HPDE6-E6E7 (cell line): ENCODE results near the gene P2RX6.
A peak's percentile ranks its signal among the peaks of the same experiment; 100 is the strongest.
"Not testable (repeated sequence)": the region's sequence is repeated elsewhere in the genome, so short reads cannot be mapped to it uniquely, and the experiment has no call there.

ENCODE experiments used
- DNase-seq: peaks from one replicate; pipeline ENCODE4 v3.0.0; 2011; ENCODE audit warnings: missing footprints; ENCODE audit errors: extremely low spot score

P2RX6 gene

DNA sequence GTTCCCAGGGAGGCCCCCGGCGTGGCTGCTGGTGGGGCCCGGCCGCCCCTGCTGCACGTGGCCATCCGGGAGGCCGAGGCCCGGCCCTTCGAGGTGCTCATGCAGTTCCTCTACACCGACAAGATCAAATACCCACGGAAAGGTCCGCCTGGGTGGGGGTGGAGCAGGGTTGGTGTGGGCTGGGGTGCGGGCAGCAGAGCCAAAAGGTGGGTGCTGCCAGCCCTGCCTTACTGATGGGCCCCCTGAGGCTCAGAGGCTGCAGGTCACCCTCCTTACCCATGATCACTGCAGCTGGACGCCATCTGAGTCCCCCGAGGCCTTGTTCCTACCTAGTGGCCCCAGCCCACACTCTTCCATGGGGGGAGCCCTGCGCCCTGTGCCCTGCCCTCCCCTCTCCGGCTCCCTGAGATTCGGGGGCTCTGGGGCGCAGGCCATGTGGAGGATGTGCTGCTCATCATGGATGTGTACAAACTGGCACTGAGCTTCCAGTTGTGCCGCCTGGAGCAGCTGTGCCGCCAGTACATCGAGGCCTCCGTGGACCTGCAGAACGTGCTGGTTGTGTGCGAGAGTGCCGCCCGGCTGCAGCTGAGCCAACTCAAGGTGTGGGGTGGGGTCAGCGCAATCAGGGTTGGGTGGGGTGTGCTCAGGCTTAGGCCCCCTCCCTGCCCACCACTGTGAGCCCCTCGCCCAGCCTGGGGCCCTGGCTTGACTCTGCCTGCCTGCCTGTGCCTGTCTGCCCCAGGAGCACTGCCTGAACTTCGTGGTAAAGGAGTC is 20.6 kb upstream of the P2RX6 start:
- DNase-seq: no peak

DNA sequence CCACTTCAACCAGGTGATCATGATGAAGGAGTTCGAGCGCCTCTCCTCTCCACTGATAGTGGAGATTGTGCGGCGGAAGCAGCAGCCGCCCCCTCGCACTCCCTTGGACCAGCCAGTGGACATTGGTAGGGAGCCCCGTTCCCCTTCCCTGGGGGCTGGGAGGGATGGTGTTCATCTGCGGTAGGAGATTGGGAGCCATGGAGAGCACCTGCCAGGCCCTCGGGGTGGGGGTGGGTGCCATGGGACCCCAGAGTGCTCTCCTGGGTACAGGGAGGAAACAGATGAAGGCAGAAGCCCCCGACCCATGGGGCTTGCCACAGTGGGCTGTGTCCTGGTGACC is 20.1 kb upstream of the P2RX6 start:
- no peak for DNase-seq

DNA sequence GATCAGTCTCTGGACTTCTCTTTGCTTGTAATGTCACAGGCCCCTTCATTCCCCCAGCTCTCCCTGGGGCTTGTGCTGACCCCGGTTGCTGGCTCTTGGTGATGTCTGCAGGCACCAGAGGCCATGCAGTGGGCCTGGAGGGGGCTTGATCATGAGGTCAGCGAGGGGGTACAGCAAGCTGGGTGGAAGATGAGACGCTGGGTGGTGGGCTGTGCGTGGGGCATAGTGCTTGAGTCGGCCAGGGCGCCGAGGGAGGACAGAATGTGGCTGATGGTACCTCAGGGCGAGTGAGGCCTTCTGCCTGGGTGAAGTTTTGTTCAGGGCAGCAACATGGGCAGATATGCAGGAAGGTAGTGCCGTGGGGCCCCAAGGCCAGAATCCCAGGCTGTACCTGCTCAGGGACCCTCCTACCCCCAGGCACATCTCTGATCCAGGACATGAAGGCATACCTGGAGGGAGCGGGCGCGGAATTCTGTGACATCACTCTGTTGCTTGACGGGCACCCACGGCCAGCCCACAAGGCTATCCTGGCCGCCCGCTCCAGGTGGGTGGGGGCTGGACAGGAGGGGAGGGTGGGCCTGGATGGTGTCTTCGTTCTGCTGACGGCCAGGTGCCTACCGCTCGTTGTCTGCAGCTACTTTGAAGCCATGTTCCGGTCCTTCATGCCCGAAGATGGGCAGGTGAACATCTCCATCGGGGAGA is 19.5 kb upstream of the P2RX6 start:
- no peak for DNase-seq

DNA sequence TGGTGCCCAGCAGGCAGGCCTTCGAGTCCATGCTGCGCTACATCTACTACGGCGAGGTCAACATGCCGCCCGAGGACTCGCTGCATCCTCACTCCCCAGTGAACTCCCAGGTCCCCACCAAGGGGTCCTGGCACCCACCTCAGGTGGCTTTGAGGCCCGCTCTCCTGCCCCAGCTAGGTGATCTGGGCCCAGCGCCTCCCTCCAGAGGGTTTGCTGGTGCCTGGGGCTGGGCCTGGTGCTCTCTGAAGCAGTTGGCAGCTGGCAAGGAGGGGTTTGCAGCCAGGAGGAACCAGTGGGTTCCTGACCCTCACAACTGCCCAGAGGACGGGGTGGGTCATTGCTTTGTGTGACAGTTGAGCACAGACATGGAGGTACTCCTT is 18.9 kb upstream of the P2RX6 start:
- DNase-seq: no peak

DNA sequence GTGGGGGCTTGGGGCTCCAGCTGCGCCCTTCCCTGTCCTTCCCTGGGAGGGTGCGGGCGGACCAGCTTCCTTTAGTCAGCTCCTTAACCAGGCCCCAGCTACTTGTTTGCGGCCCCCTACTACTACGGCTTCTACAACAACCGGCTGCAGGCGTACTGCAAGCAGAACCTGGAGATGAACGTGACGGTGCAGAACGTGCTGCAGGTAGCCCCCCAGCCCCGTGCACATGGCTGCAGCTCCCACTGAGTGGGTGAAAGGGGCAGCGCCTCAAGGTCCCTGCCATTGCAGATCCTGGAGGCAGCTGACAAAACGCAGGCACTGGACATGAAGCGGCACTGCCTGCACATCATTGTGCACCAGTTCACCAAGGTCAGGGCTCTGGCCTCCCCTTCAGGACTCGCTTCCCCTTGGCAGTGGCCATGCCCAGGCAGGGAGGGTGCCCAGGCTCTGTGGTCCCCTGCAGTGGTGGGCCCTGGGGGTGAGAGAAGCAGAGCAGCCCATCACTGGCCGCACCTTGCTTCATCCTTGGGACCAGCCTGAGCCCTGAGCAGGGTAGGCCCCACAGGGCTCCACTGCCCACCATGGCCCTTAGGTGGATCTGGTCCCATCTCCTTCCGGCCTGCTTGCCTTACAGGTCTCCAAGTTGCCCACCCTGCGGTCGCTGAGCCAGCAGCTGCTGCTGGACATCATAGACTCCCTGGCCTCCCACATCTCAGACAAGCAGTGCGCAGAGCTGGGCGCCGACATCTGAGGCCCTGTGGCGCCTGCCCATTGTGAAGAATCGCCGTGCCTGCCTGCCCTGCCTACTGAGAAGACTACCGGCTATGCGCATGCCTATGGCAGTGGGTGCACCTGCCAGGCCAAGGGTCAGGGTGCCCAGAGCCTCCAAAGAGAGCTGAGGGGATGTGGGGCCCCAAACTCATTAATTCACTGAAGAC is 18.1 kb upstream of the P2RX6 start:
- no peak for DNase-seq

DNA sequence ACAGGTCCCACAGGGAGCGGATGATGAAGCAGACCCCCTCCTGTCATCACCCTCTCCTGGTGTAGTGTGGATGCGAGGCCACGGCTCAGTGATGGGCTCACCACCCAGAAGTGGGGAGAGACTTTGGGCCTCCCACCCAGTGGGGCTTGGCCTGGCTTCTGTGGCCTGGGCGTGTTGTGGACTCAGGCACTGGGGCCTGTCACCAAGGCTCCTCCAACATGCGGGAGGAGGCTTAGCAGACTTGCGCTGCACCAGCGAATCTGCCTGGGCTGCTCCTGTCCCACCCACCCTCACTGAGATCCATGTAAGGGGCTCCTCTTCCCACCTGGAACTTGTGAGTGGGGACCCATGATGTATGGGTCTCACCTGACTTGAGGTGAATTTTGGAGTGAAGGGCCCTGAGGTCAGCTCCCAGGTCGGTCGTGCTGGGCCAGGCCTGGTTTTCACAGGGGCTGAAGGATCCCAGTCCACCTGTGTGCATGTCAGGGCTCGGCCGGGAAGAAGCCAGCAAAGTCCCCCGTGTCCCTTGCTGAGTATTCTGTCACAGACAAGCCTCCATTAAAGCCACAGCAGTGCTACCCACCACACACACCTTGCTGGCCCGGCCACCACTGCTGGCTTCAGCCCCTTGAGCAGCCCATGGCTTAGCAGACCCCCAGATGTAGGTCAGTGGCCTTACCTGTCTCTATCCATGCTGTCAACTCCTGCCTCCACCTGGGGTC is 17.3 kb upstream of the P2RX6 start:
- no peak for DNase-seq

DNA sequence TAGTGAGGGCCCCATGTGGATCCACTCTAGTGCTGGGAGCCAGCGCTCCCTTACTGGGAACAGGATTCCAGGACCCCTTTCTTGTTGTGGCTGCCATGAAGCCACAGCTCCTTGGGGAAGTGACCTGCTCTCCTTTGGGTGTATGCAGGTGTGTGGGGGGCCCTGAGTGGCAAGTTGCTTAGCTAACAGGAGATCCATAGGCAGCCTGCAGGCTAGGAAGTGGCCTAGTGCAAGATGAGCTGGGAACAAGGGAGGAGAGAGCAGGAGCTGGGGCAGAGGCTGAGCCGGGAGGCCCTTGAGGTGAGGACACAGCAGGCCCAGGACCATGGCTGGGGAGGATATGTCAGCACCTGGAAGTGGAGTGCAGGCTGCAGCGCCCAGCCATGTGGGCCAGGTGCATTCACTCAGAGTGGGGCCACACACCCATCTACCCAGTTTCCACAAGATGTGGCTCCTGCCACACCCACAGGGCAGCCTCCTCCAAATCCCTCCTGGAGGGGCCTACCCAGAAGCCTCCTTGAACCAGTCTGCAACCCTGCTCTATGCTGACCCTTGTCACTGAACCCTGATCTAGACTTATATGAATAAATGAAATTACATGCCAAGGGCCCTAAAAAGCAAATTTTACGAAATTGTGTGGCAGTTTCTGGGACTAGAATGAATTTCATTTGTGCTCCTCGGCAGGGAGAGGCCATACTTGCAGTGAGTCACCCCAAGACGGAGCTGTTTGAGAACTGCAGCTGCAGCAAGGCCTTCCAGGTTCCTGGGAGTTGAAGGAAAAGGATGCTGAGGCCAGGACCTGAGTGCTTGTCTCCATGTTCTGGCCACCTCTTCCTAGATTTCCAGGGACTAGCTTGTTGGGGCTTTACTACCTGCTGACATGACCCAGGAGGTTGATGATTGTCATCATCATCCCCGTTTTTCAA is 16.3 kb upstream of the P2RX6 start:
- DNase-seq: no peak

DNA sequence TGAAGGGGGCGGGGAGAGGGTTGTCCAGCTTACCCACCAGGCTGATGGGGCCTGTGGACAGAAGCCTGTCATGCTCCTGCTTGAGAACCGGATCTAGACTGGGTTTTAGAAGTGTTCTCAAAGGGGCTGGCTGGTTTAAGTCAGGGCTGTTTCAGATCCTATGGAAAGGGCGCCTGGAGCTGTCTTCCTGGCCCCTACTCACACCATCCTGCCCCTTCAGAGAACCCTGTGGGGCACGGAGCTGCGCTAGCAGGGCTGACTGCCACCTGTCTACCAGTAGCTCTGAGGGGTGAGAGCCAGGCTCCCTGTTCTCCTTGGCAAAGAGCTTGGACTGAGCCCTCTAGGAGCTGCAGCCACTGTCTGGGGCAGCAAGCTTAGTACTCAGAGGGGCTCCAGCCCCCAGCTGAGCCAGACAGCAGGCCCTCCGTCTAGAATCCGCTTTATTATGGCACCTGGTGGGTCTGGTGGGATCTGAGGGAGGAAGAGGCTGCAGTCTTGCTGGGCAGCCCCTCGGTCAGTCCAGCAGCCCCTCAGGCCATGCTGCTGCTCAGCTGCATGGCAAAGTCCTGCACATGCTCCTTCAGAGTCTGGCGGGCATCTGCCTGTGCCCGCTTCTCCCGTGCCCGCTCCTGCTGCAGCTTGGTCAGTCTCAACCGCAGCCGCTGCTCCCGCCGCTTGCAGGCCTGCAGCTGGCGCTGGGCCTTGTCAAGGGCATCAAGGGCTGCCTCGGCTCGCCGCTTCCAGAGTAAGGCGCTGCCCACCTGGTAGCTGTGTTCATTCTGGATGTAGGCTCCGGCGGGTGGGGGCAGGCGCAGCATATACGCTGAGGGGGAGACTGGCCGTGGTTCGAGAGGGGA is 15.4 kb upstream of the P2RX6 start:
- no peak for DNase-seq

DNA sequence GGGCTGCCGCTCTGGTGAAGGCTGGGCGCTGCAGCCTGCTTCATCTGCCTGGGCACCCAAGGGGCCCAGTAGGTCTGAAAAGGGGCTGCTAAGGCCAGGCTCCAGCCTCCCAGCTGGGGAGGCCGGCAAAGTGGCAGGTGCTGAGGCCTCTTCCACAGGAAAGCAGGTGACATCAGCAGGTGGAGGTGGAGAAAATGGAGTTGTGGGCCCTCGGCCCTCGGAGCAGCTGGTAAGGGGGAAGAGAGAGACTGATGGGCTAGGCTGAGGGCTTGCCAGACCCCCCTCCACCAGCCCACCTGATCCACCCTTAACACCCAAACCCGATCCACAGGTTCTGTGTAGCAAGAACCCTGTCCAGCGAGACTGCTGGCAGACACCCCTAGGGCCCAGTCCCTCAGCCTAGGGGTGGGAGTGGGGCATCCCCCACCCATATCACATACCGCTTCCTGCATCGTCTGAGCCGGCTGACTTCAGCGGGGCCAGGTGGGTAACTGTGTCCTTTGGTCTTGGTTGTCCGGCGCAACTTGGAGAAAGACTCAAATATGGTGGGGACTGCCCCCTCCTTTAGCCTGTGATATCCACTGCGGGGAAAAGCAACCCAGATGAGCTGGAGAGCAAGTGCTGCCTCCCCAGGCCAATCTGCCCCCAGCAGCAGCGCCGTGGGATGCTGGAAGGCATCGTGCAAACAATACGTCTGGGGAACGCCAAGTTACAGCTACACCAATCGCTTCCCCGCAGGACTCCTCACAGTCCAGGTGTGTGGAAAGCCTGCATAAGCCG is 14.6 kb upstream of the P2RX6 start:
- no peak for DNase-seq

DNA sequence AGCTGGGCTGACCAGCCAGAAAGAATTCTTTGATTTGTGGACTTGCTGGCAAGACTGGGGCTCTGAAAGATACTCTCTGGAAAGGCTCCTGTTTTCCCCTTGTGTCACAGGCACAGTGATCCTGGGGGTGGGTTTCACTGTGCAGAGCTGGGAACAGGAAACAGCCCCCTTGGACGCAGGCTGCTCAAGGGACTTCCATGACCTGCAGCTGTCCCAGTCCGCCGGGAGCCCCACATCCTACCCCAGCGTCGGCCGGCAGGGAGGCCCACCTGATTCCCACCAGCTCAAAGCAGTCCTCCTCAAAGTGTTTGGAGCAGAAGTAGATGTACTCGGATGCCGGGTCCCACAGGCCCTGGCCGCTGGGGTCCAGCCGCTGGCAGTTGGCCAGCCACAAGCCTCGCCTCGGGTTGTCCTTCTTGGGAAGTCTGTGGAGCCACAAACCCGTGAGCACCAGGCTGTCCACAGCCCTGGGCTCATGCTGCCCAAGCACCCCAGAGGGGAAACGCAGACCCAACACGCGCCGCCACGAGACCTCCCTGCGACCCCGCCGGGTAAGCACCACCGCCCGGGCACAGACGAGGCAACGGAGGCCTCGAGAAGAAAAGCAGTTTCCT is 13.9 kb upstream of the P2RX6 start:
- DNase-seq: no peak

DNA sequence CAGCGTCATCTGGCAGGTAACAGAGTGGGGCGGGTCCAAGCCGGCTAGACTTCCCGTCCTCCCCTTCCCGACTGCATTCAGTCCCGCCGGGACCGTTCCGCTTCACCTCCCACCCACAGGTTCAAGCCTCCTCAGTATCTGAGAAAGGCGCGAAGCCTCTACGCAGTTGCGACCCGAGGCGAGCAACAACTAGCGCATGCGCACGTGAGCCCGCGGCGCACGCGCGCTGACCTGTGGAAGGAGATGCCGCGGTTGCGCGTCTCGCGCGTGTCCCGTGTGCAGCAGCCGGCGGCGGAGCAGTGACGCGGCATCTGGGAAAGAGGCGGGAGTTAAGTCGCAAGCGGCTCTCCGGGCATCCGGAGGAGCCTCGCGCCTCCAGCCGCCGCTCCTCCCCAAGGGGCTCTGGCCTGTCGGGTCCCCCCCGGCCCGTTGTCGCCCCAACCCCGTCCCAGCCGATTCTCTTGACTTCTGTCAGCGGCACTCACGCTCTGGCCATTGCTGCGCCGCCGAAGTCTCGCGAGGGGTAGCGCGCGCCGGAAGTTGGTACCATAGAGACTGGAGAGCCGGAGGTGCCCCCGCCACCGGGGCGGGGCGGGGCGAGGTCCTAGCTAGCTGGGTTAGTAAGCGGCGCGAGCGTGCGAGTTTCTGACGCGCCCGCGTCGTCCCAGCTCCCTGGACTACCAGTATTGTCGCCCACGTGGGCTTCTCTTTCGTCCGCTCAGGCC is 13.2 kb upstream of the P2RX6 start, which contains the start of gene THAP7:
THAP7 (minus strand) TSS at position 518 of the 725 bp plus-strand sequence; CDS start at position 311, 207 bp downstream.
- peak; percentile 92 for DNase-seq

DNA sequence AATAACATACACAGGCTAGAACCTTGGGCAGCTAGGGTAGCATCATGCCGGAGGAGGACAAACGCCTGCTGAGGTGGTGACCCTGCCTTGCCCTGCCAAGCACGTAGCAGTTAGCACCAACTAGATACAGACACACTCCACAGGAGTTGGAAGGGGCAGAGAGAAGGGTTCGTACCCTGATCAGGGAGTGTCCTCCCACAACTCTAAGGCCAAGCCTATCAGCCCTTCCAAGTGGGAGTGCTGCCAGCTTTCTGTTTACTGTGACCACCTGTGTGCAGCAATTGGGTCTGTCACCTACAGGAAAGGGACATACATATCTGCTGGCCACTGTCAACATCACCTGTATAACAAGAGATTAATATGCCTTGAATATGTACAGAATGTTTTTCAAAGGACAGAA is 11.2 kb upstream of the P2RX6 start:
- no peak for DNase-seq

DNA sequence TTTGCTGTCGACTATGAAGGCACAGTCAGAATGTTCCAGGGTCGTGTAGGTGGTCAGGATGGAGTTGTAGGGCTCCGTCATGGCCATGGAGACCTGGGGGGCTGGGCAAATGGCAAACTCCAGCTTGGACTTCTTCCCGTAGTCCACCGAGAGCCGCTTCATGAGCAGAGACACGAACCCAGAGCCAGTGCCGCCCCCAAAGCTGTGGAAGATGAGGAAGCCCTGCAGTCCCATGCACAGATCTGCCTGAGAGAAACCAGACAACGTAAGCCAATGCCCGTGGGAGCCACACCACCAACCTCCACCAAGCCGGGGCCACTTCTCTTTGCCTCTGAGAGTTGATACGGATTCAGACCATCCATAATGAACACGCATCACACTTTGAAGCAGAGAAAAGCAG is 5.8 kb upstream of the P2RX6 start:
- not testable (repeated sequence) for DNase-seq

DNA sequence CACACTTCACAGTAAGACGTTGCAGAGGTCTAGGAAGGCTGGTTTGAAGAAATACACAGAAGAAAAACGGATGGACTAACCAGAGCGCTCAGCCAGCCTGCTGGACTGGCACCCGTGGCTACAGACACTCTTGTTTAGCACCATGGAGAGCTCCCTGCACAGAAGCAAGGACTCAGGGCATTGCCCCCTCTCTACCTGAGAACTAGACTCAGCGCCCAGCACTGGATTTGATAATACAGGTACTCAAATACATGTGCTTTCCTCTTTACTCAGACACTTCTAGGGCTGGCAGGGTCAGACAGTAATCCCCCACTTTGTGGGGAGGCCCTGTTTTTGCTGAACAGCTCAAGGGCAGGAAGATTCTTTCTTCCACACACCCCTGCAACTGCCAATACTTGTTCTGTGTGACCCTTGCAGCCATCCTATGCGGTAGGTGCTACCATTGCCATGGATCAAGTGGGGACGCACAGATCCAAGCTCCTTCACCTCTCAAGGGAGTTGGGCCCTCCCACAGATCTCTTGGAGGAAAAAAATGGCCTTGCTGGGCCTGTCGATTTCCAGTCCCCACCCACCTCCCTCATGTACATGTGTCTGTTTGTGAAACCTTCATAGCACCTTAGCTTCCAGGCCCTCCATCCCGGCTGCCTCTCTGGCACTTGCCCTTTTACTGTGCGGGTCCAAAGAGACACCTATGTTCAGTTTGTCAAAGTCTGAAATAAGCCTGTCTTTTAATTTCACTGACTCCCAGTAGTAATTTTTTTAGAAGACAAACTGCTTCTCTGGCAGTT is 5.1 kb upstream of the P2RX6 start:
- no peak for DNase-seq

DNA sequence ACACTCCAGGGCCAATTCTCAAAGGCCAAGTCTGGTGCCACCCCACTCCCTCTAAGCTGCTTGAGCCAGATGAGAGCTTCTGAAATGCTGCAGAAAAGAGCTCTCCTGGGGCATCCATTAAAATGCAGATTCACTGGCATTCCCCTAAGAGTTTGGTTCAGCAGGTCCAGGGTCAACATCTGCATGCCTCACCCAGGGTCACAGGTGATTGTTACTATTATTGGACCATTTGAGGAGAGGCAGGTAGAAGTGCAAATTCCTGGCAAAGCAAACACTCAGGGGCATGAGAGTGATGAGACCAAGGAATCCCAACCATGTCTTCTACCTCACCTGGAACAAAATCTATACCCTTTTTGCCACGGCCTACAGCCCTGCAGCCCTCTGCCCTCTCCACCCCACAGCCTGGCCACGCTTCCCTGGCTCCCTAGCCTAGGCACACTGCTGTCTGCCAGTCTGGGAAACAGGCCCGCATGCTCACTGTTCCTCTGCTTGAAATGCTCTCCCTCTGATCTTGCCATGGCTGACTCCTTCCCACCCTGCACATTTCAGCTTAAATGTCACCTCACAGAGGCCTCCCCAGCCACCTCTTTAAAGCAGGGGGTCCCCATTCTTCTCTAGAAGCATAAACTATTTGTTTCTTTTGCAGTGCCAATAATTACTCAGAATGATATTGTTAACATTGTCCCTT is 4.4 kb upstream of the P2RX6 start:
- DNase-seq: no peak
